Measurements from ENCODE around the gene RLN3.

RLN3 gene

DNA sequence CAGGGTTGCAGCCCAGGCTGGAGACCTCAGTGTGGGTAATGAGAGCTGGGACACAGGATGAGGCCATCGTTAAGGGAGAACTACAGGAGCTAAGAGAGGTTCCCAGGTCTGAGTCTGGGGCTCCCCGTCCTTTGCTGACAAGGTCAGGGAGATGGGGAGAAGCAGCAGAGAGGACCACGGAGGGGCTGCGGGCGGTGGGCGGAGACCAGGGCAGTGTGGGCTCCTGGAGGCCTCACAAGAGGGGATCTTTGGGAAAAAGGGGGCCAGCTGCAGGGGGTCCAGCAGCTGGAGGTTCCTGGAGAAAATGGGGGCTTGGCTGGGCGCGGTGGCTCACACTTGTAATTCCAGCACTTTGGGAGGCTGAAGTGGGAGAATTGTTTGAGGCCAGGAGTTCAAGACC is 37.9 kb upstream of the RLN3 start:
- TF ChIP-seq, protein P1, sequence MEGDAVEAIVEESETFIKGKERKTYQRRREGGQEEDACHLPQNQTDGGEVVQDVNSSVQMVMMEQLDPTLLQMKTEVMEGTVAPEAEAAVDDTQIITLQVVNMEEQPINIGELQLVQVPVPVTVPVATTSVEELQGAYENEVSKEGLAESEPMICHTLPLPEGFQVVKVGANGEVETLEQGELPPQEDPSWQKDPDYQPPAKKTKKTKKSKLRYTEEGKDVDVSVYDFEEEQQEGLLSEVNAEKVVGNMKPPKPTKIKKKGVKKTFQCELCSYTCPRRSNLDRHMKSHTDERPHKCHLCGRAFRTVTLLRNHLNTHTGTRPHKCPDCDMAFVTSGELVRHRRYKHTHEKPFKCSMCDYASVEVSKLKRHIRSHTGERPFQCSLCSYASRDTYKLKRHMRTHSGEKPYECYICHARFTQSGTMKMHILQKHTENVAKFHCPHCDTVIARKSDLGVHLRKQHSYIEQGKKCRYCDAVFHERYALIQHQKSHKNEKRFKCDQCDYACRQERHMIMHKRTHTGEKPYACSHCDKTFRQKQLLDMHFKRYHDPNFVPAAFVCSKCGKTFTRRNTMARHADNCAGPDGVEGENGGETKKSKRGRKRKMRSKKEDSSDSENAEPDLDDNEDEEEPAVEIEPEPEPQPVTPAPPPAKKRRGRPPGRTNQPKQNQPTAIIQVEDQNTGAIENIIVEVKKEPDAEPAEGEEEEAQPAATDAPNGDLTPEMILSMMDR (conservative IDR thresholded peaks at IDR 0.05; ENCODE audit: low read depth, low read length) = no peak
- Histone ChIP-seq H4K20me1 (ENCODE audit: insufficient read depth) (no peaks in the 10 kb centered on the region), H3K9ac (no peak overlapping the region), H3K36me3 (ENCODE audit: insufficient read depth) (no peaks in the 10 kb centered on the region), H3K79me2 (ENCODE audit: insufficient read depth, low read depth) (no peaks in the 10 kb centered on the region), H3K4me1 (ENCODE audit: low read depth, poor library complexity, severe bottlenecking) (peaks cover 17% of the 10 kb centered on the region), H2AFZ (ENCODE audit: low read depth) (no peak overlapping the region), H3K4me3 (IDR thresholded peaks at IDR 0.05; ENCODE audit: insufficient read depth, low read depth, low read length) (no peak overlapping the region), H3K27me3 (ENCODE audit: insufficient read depth, low read depth) (no peaks in the 10 kb centered on the region), H3K4me2 (no peak overlapping the region), H3K27ac (no peak overlapping the region)

DNA sequence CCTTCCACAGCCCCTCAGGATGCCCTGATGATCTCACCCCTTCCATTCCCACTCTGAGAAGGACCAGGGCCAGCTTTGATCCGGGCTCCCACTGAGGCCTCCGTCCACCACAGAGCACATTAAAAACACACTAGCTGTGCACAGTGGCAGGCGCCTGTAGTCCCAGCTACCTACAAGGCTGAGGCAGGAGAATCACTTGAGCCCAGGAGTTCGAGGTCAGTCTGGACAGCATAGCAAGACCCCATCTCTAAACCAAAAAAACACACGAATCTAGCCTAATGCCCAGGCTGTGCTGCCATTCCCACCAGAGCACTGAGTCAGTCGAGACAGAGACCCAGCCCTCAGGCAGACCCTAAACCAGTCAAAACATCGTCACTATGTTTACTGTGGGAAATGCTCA is 35.9 kb upstream of the RLN3 start:
- TF ChIP-seq, protein P1 (conservative IDR thresholded peaks at IDR 0.05; ENCODE audit: low read depth, low read length) = no peak
- no peaks in the 10 kb centered on the region for H3K36me3 ChIP-seq (ENCODE audit: insufficient read depth)
- no peak overlapping the region for H3K27ac ChIP-seq
- no peak overlapping the region for H3K4me2 ChIP-seq
- no peaks in the 10 kb centered on the region for H3K79me2 ChIP-seq (ENCODE audit: insufficient read depth, low read depth)
- peaks cover 5% of the 10 kb centered on the region for H3K4me1 ChIP-seq (ENCODE audit: low read depth, poor library complexity, severe bottlenecking)
- no peaks in the 10 kb centered on the region for H3K27me3 ChIP-seq (ENCODE audit: insufficient read depth, low read depth)
- H3K4me3 ChIP-seq (IDR thresholded peaks at IDR 0.05; ENCODE audit: insufficient read depth, low read depth, low read length) = no peak overlapping the region
- H4K20me1 ChIP-seq (ENCODE audit: insufficient read depth) = no peaks in the 10 kb centered on the region
- H2AFZ ChIP-seq (ENCODE audit: low read depth) = no peak overlapping the region
- H3K9ac ChIP-seq = no peak overlapping the region

DNA sequence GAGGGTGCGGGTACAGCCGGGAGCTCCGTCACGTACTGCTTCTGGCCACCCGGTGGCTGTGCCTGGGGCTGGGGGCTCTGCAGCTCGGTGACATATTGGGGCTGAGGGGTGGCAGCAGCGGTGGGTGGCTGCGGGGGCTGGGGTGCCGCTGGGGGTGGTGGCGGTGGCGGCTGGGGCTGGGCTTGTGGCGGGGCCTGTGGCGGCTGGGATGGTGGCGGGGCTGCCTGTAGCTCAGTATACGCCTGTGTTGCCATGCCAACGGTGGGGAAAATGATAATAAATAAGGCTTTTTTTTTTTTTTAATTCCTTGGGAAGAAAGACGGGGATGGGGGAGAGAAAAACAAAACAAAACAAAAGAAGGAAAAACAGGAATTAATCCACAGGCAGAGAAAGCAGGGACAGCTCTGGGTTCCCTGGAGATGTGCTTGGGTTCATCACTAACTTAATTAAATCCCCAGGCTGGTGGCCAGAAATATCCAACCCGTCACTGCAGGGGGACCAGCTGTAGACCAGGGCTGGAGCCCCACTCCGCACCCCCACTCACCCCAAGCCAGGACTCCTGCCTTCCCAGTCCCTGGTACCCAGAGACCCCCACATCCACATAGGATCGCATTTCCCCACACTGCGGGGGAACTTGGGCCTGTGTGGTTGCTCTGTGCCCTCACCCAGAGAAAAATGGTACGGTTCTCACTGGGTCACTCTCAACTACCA is 34.2 kb upstream of the RLN3 start:
- Histone ChIP-seq H3K27me3 (ENCODE audit: insufficient read depth, low read depth) (no peaks in the 10 kb centered on the region), H3K4me1 (ENCODE audit: low read depth, poor library complexity, severe bottlenecking) (no peaks in the 10 kb centered on the region), H3K27ac (no peak overlapping the region), H4K20me1 (ENCODE audit: insufficient read depth) (no peaks in the 10 kb centered on the region), H3K4me3 (IDR thresholded peaks at IDR 0.05; ENCODE audit: insufficient read depth, low read depth, low read length) (no peak overlapping the region), H3K9ac (no peak overlapping the region), H3K4me2 (no peak overlapping the region), H3K36me3 (ENCODE audit: insufficient read depth) (no peaks in the 10 kb centered on the region), H3K79me2 (ENCODE audit: insufficient read depth, low read depth) (no peaks in the 10 kb centered on the region), H2AFZ (ENCODE audit: low read depth) (no peak overlapping the region)
- TF ChIP-seq, protein P1 (conservative IDR thresholded peaks at IDR 0.05; ENCODE audit: low read depth, low read length) = no peak

DNA sequence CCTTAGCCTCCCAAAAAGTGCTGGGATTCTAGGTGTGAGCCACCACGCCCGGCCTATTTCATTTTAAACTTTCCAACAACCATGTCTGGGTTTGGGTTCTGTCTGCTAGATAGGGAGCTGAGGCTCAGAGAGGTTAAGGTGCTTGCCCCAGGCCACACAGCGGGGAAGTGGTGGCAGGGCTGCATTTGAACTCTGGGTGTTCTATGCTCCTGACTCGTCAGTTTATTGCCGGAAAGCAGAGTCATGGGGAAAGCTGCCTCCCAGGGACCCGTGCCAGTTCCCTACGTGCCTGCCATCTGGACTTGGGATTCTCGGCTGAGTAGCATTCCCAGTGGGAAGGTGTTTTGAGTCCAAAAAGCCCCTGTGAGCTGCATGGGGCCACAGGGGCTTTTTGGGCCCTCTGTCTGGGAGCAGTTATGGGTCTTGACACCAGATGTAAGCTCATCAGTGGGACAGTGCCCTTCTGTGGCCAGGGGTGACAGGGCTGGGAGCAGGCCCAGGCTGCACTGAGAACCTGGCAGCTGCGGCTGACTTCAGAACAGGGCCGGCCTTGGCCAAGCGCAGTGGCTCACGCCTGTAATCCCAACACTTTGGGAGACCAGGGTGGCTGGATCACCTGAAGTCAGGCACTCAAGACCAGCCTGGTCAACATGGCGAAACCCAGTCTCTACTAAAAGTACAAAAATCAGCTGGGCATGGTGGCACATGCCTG is 32.8 kb upstream of the RLN3 start:
- Histone ChIP-seq H4K20me1 (ENCODE audit: insufficient read depth) (no peaks in the 10 kb centered on the region), H3K9ac (no peak overlapping the region), H3K79me2 (ENCODE audit: insufficient read depth, low read depth) (no peaks in the 10 kb centered on the region), H3K4me1 (ENCODE audit: low read depth, poor library complexity, severe bottlenecking) (no peaks in the 10 kb centered on the region), H3K36me3 (ENCODE audit: insufficient read depth) (no peaks in the 10 kb centered on the region), H3K27ac (no peak overlapping the region), H3K4me2 (no peak overlapping the region), H3K4me3 (IDR thresholded peaks at IDR 0.05; ENCODE audit: insufficient read depth, low read depth, low read length) (no peak overlapping the region), H3K27me3 (ENCODE audit: insufficient read depth, low read depth) (no peaks in the 10 kb centered on the region), H2AFZ (ENCODE audit: low read depth) (no peak overlapping the region)
- TF ChIP-seq, protein P1 (conservative IDR thresholded peaks at IDR 0.05; ENCODE audit: low read depth, low read length) = no peak

All from KMS-11 (cell line).